Esophagus muscularis mucosa (tissue), 3 donors: ENCODE results near the gene STARD13.

Experiments
- CTCF ChIP-seq, 3 experiments: fragments of 200-600 bp in 2 of 3; fragments of 450-650 bp in 1 of 3; sonication (generic) in 2 of 3; IDR thresholded peaks; one replicate each; pipeline ENCODE4 v1.5.1; 2017 to 2019; ENCODE audit warnings: antibody characterized with exemption in 3 of 3, mild to moderate bottlenecking in 2 of 3, moderate library complexity in 1 of 3
- POLR2A ChIP-seq: fragments of 450-650 bp; IDR thresholded peaks from one replicate; pipeline ENCODE4 v1.6.1; 2017; ENCODE audit warnings: antibody characterized with exemption, moderate library complexity, mild to moderate bottlenecking, low read depth

- TF ChIP-seq POLR2A (no peak), CTCF (IDR thresholded peaks at IDR 0.05) (no peak)
Observed at GRCh38 chr13:33316890-33317289, 31.3 kb upstream of the STARD13 start.
